MCF 10A (cell line): ENCODE measurements around the gene GNAO1. TPM values are rescaled to one million over a fixed set of nuclear protein-coding genes. Genes with fewer than 3 reads are reported as not detected.

Experiments used
- BruUV-seq: library from RNA; stranded (reverse); fragments of 400-500 nt; replicated peaks from 2 replicates; lab custom pipeline; 2021; lab: Mats Ljungman, UMichigan
- CTCF ChIA-PET: fragments of 300-600 bp; sonication (Branson Sonifier 250); formaldehyde crosslinking; extraction: SDS; loops from one replicate; lab custom pipeline; 2021; ENCODE audit warnings: antibody characterized with exemption, inconsistent platforms; lab: Yijun Ruan, JAX
- POLR2A ChIA-PET: fragments of 300-600, 350-650 bp; sonication (Branson Sonifier 250); formaldehyde crosslinking; extraction: SDS; loops from one replicate; lab custom pipeline; 2020; ENCODE audit warnings: antibody characterized with exemption, inconsistent platforms; lab: Yijun Ruan, JAX
- DNase-seq: peaks from one replicate; pipeline ENCODE4 v3.0.0-alpha.2; 2018; ENCODE audit not compliant: unreplicated experiment
- H3K27ac Mint-ChIP-seq: one replicate; pipeline ENCODE4 v1.8.0; 2022; ENCODE audit warnings: mild to moderate bottlenecking, low read depth, mixed read lengths; ENCODE audit not compliant: unreplicated experiment
- H3K27me3 Mint-ChIP-seq: one replicate; pipeline ENCODE4 v1.8.0; 2022; ENCODE audit warnings: mixed read lengths; ENCODE audit not compliant: insufficient read depth, unreplicated experiment
- H3K36me3 Mint-ChIP-seq: one replicate; pipeline ENCODE4 v1.8.0; 2022; ENCODE audit warnings: mild to moderate bottlenecking, moderate library complexity, mixed read lengths; ENCODE audit not compliant: insufficient read depth, unreplicated experiment
- H3K4me1 Mint-ChIP-seq: one replicate; pipeline ENCODE4 v1.8.0; 2022; ENCODE audit warnings: mixed read lengths; ENCODE audit not compliant: insufficient read depth, unreplicated experiment
- H3K4me3 Mint-ChIP-seq: one replicate; pipeline ENCODE4 v1.8.0; 2022; ENCODE audit warnings: mild to moderate bottlenecking, moderate library complexity, mixed read lengths; ENCODE audit not compliant: unreplicated experiment
- H3K9me3 Mint-ChIP-seq: one replicate; pipeline ENCODE4 v1.8.0; 2022; ENCODE audit warnings: mixed read lengths; ENCODE audit not compliant: unreplicated experiment
- CTCF ChIP-seq: fragments of 200-600 bp; IDR thresholded peaks from one replicate; pipeline ENCODE4 v1.8.0; 2022; ENCODE audit warnings: antibody characterized with exemption, mild to moderate bottlenecking; ENCODE audit not compliant: unreplicated experiment
- intact Hi-C: fragments of 100-400 bp; cut with micrococcal nuclease; formaldehyde crosslinking; loops from 2 replicates; pipeline ENCODE4 v1.14.1; 2022
- total RNA-seq: library from RNA; stranded (reverse); gene quantifications from 2 replicates; pipeline ENCODE4 v1.2.3, GENCODE V29; 2022

Gene GNAO1
- total RNA-seq, 1 experiment from 2014 or later: 0.44 TPM

- Mint-ChIP-seq H3K27ac (no peak overlapping the region), H3K4me1 (no peaks in the 10 kb centered on the region), H3K36me3 (no peaks in the 10 kb centered on the region), H3K27me3 (peaks cover 30% of the 10 kb centered on the region), H3K4me3 (no peak overlapping the region), H3K9me3 (no peaks in the 10 kb centered on the region)
- TF ChIP-seq CTCF: peak; percentile 96
- DNase-seq: peak; percentile 79
- BruUV-seq: no TSS peak
- intact Hi-C loops: loop anchor here (1.0 to 10.0 kb wide), 6 partner anchors 126 to 853 kb away; partner anchors contain the start of gene GNAO1
- ChIA-PET POLR2A (interaction anchor here (0.6 to 1.6 kb wide), 3 partner anchors 277 to 375 kb away, joined by 3 to 5 read pairs (median 4); no protein-coding TSS in a partner anchor), CTCF (interaction anchor here (0.5 to 10.8 kb wide), 60 partner anchors 9 to 854 kb away, joined by 3 to 205 read pairs (median 4); partner anchors contain the start of gene GNAO1)
These were observed 126.9 kb downstream of the GNAO1 start for GRCh38 chr16:56317998-56318826.

- H3K27me3 Mint-ChIP-seq: peaks cover 30% of the 10 kb centered on the region
- no peak overlapping the region for H3K27ac Mint-ChIP-seq
- no peaks in the 10 kb centered on the region for H3K36me3 Mint-ChIP-seq
- ChIA-PET CTCF (interaction anchor here (0.5 to 10.8 kb wide), 51 partner anchors 10 to 854 kb away, joined by 3 to 205 read pairs (median 4); no protein-coding TSS in a partner anchor), POLR2A (interaction anchor here (0.6 to 1.6 kb wide), 3 partner anchors 278 to 375 kb away, joined by 3 to 5 read pairs (median 4); no protein-coding TSS in a partner anchor)
- TF ChIP-seq CTCF: no peak
- H3K4me1 Mint-ChIP-seq: peaks cover 5% of the 10 kb centered on the region
- H3K9me3 Mint-ChIP-seq: no peaks in the 10 kb centered on the region
- intact Hi-C loops: loop anchor here (1.0 to 10.0 kb wide), 6 partner anchors 126 to 854 kb away; partner anchors contain the start of gene GNAO1
- DNase-seq: no peak
- no peak overlapping the region for H3K4me3 Mint-ChIP-seq
- BruUV-seq: no TSS peak
These were observed 127.5 kb downstream of the GNAO1 start for GRCh38 chr16:56318827-56319140.

- TF ChIP-seq CTCF: no peak
- DNase-seq: no peak
- Mint-ChIP-seq H3K36me3 (no peaks in the 10 kb centered on the region), H3K27ac (no peak overlapping the region), H3K9me3 (no peaks in the 10 kb centered on the region), H3K4me1 (peaks cover 6% of the 10 kb centered on the region), H3K4me3 (no peak overlapping the region), H3K27me3 (peaks cover 30% of the 10 kb centered on the region)
- ChIA-PET CTCF (interaction anchor here (0.5 to 10.8 kb wide), 25 partner anchors 10 to 855 kb away, joined by 3 to 205 read pairs (median 5); no protein-coding TSS in a partner anchor), POLR2A (interaction anchor here (0.6 to 1.6 kb wide), 2 partner anchors 368 to 376 kb away, joined by 3 to 5 read pairs; no protein-coding TSS in a partner anchor)
- BruUV-seq: no TSS peak
- intact Hi-C loops: loop anchor here (2.0 to 10.0 kb wide), 4 partner anchors 127 to 855 kb away; partner anchors contain the start of gene GNAO1
These were observed 128.1 kb downstream of the GNAO1 start for GRCh38 chr16:56319376-56319775.

GRCh38 chr16:56320056-56320455, 128.8 kb downstream of the GNAO1 start:
- H3K9me3 Mint-ChIP-seq: no peaks in the 10 kb centered on the region
- CTCF ChIA-PET: interaction anchor here (0.6 to 10.8 kb wide), 8 partner anchors 10 to 375 kb away, joined by 3 to 205 read pairs (median 8); no protein-coding TSS in a partner anchor
- no peak for TF ChIP-seq CTCF
- H3K4me3 Mint-ChIP-seq: no peak overlapping the region
- BruUV-seq: no TSS peak
- intact Hi-C loops: no loop called here
- peaks cover 25% of the 10 kb centered on the region for H3K27me3 Mint-ChIP-seq
- H3K4me1 Mint-ChIP-seq: peaks cover 6% of the 10 kb centered on the region
- no peak for DNase-seq
- H3K36me3 Mint-ChIP-seq: no peaks in the 10 kb centered on the region
- POLR2A ChIA-PET: interaction anchor here (0.6 kb wide), 1 partner anchor 369 kb away, joined by 3 read pairs; no protein-coding TSS in a partner anchor
- H3K27ac Mint-ChIP-seq: no peak overlapping the region
